Measurements from ENCODE around the gene HSPA2. TPM values are rescaled to one million over a fixed set of nuclear protein-coding genes. Genes with fewer than 3 reads are reported as not detected.
A peak's percentile ranks its signal among the peaks of the same experiment; 100 is the strongest.

The HSPA2 gene
- total RNA-seq (10 to 100 TPM; 11.5 to 20.5 TPM), polyA plus RNA-seq (10 to 100 TPM in 1 of 2 donors, 1 to 10 TPM in 1; 6.9 to 11.3 TPM)
- long read RNA-seq, donor 1, transcript HSPA2-201 (1 exons, 2,767 nt): major isoform, 23 of 23 reads
- long read RNA-seq, donor 1, partial matches to known transcripts: 0 of 23 reads
- long read RNA-seq, donor 1, other reads (novel, unspliced or antisense): 0 of 23 reads
- long read RNA-seq, donor 2, transcript HSPA2-201 (1 exons, 2,767 nt): major isoform, 6 of 6 reads
- long read RNA-seq, donor 2, partial matches to known transcripts: 0 of 6 reads
- long read RNA-seq, donor 2, other reads (novel, unspliced or antisense): 0 of 6 reads
- long read RNA-seq, donor 3, transcript HSPA2-201 (1 exons, 2,767 nt): major isoform, 12 of 12 reads
- long read RNA-seq, donor 3, partial matches to known transcripts: 0 of 12 reads
- long read RNA-seq, donor 3, other reads (novel, unspliced or antisense): 0 of 12 reads
- long read RNA-seq, donor 4, transcript HSPA2-201 (1 exons, 2,767 nt): major isoform, 17 of 17 reads
- long read RNA-seq, donor 4, partial matches to known transcripts: 0 of 17 reads
- long read RNA-seq, donor 4, other reads (novel, unspliced or antisense): 0 of 17 reads
- long read RNA-seq, donor 5, transcript HSPA2-201 (1 exons, 2,767 nt): major isoform, 27 of 27 reads
- long read RNA-seq, donor 5, partial matches to known transcripts: 0 of 27 reads
- long read RNA-seq, donor 5, other reads (novel, unspliced or antisense): 0 of 27 reads

GRCh38 chr14:64540208-64541202, at the start of gene HSPA2:
TSS of gene HSPA2 (plus strand) at chr14:64540741. CDS start at chr14:64540850, 109 bp downstream.
- Histone ChIP-seq H3K4me1 (ENCODE audit: control insufficient read depth in 5 of 5, insufficient read depth in 5 of 5, low read length in 5 of 5) (peaks cover 0 to 11% (median 0%) of the 10 kb centered on the region in 5 donors), H3K4me3 (peak within 1 kb of the TSS; percentile 52), H3K36me3 (ENCODE audit: control insufficient read depth in 4 of 4, insufficient read depth in 4 of 4, low read length in 4 of 4) (no peaks in the 10 kb centered on the region), H3K9ac (ENCODE audit: insufficient read depth in 1 of 2, low read length in 2 of 2) (peak within 1 kb of the TSS in 1 of 2 donors; percentile 68), H3K9me3 (ENCODE audit: control insufficient read depth in 4 of 4, insufficient read depth in 3 of 4, low read length in 3 of 4) (peaks cover 0 to 11% (median 0%) of the 10 kb centered on the region in 4 donors), H3K27ac (ENCODE audit: low read depth in 1 of 2, low read length in 1 of 2) (peak within 1 kb of the TSS; percentile 82 to 84), H3K27me3 (ENCODE audit: control insufficient read depth in 3 of 3, insufficient read depth in 3 of 3, low read length in 2 of 3) (peaks cover 0 to 47% (median 44%) of the 10 kb centered on the region in 3 donors)
- peak; percentile 95 for ATAC-seq (ENCODE audit: insufficient read depth, low FRiP score)
- TF ChIP-seq CTCF (IDR thresholded peaks at IDR 0.05; ENCODE audit: control extremely low read depth, extremely low read depth): peak; percentile 75
- WGBS, 2 donors: 8 to 9% methylated on average over 77 to 79 of the region's 79 CpGs
- DNase-seq: peak; percentile 99

- Histone ChIP-seq H3K4me3 (no peak overlapping the region), H3K27me3 (ENCODE audit: control insufficient read depth in 3 of 3, insufficient read depth in 3 of 3, low read length in 2 of 3) (no peaks in the 10 kb centered on the region), H3K9ac (ENCODE audit: insufficient read depth in 1 of 2, low read length in 2 of 2) (no peak overlapping the region), H3K27ac (ENCODE audit: low read depth in 1 of 2, low read length in 1 of 2) (no peak overlapping the region), H3K9me3 (ENCODE audit: control insufficient read depth in 4 of 4, insufficient read depth in 3 of 4, low read length in 3 of 4) (no peaks in the 10 kb centered on the region), H3K4me1 (ENCODE audit: control insufficient read depth in 5 of 5, insufficient read depth in 5 of 5, low read length in 5 of 5) (peaks cover 0 to 4% (median 0%) of the 10 kb centered on the region in 5 donors), H3K36me3 (ENCODE audit: control insufficient read depth in 4 of 4, insufficient read depth in 4 of 4, low read length in 4 of 4) (peaks cover 11 to 15% (median 14%) of the 10 kb centered on the region in 4 donors)
- ATAC-seq (ENCODE audit: insufficient read depth, low FRiP score) (no peak), DNase-seq (no peak)
- WGBS, 2 donors: 93 to 98% methylated on average over 2 of the region's 2 CpGs
- no peak for TF ChIP-seq CTCF (IDR thresholded peaks at IDR 0.05; ENCODE audit: control extremely low read depth, extremely low read depth)
These were observed 48.9 kb upstream of the HSPA2 start for GRCh38 chr14:64491637-64492036.

- DNase-seq (no peak), ATAC-seq (ENCODE audit: insufficient read depth, low FRiP score) (no peak)
- no peak for TF ChIP-seq CTCF (IDR thresholded peaks at IDR 0.05; ENCODE audit: control extremely low read depth, extremely low read depth)
- H3K4me1 ChIP-seq (ENCODE audit: control insufficient read depth in 5 of 5, insufficient read depth in 5 of 5, low read length in 5 of 5): peaks cover 0 to 6% (median 0%) of the 10 kb centered on the region in 5 donors
- 93 to 95% methylated on average over 3 of the region's 3 CpGs for WGBS, 2 donors
- H3K27me3 ChIP-seq (ENCODE audit: control insufficient read depth in 3 of 3, insufficient read depth in 3 of 3, low read length in 2 of 3): no peaks in the 10 kb centered on the region
- H3K9ac ChIP-seq (ENCODE audit: insufficient read depth in 1 of 2, low read length in 2 of 2): no peak overlapping the region
- no peaks in the 10 kb centered on the region for H3K9me3 ChIP-seq (ENCODE audit: control insufficient read depth in 4 of 4, insufficient read depth in 3 of 4, low read length in 3 of 4)
- no peak overlapping the region for H3K4me3 ChIP-seq
- no peak overlapping the region for H3K27ac ChIP-seq (ENCODE audit: low read depth in 1 of 2, low read length in 1 of 2)
- H3K36me3 ChIP-seq (ENCODE audit: control insufficient read depth in 4 of 4, insufficient read depth in 4 of 4, low read length in 4 of 4): peaks cover 0 to 8% (median 6%) of the 10 kb centered on the region in 4 donors
These were observed 47.1 kb upstream of the HSPA2 start for GRCh38 chr14:64493455-64493854.
